HG03342 (cell line): Measurements from ENCODE around the gene ZNF423.

ENCODE experiments used
- ATAC-seq: cut with Tn5 transposase; IDR thresholded peaks from one replicate; pipeline ENCODE4 v1.9.1; 2021; ENCODE audit warnings: mild to moderate bottlenecking, moderate library complexity; ENCODE audit not compliant: unreplicated experiment

The ZNF423 gene

GRCh38 chr16:49608779-49609178, 247.1 kb downstream of the ZNF423 start:
- no peak for ATAC-seq

- ATAC-seq: no peak
These were observed 247.8 kb downstream of the ZNF423 start for GRCh38 chr16:49608098-49608497.

DNA sequence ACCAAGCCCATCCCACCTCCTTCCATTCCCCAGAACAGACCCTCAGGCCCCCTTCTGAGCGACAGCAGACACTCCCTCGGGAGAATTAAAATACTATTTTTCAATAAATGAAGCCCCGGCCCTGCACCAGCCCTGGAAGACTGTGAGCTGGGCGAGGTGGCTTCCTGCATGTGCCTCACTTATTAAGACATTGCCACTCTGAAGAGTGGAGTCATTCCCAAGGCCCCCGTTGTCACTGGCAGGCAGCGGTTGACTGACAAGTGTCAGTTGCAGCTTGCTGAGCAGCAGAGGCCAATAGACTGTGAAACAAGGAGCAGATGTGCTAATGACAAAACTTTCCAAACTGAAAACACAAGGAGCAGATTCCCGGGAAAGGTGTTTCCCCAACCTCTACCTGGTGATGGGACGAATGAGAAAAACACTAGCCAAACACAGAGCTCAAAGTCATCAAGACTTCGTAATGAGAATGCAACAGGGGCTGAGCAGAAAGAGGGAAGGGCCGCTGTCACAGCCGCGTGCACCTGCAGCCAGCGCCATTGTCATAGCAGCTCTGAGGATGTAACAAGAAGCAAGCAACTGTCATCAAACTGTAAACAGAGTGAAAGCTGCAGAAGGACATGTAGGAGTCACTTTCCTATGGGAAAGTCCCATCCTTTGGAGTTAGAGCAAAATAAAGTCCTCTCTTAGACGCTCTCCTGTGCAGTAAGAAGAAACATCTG, 250.2 kb downstream of the ZNF423 start:
- no peak for ATAC-seq

DNA sequence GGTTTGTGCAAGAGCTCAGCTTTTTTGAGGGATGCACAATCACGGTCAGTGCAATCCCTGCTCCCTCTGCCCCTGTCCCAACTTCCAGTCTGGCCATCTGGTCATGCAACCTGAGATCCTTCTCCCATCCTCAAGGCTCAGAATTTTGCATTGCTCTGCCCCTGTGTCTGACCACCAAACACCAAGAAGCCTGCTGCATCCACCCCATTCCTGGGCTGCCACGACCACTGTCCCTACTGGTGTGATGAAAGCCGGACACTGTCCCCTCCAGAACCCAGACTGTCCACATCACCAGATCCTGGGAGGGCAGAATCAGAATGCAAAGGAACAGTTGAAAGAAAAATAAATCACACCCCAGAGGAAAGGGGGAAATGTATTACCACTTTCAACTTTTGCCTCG, 251.3 kb downstream of the ZNF423 start:
- ATAC-seq: no peak

- no peak for ATAC-seq
These were observed 252.0 kb downstream of the ZNF423 start for GRCh38 chr16:49603956-49604355.

- no peak for ATAC-seq
These were observed 253.0 kb downstream of the ZNF423 start for GRCh38 chr16:49602976-49603310.

DNA sequence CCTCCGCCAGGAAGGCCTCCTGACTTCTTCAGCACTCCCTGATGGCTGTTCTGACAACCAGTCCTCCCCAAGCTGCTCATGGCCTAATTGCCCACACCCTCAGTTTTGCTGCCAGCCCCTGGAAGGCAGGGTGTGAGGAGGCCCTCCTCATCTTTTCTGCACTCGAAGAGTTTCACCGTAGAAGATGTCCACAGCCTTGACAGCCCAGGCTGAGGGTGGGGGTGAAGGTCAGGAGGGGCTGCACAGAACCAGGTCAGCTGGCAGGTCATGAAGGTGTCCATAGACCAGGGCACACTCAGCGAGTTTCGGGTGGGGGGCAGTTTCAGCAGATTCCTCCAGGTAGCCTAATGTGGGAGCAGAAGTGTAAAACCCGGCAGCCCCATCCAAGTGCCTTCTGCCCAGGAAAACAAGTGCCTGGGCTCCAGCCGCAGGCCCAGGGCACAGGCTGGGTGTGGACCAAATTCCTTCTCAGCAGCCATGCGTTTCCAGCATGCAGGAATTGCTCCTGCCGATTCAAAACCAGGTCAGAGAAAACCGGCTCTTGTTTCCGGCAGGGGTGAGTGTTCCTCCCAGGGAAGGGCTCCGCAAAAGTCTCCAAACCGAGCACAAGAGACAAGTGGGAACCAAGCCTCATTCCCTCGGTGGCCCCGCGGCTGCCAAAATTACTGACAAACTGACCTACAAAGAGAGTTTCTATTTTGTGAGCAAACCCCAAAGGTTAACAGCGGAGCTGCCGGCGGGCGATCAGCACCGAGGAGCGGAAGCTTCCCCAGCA, 253.5 kb downstream of the ZNF423 start:
- ATAC-seq: no peak

GRCh38 chr16:49601576-49601975, 254.3 kb downstream of the ZNF423 start:
- no peak for ATAC-seq

DNA sequence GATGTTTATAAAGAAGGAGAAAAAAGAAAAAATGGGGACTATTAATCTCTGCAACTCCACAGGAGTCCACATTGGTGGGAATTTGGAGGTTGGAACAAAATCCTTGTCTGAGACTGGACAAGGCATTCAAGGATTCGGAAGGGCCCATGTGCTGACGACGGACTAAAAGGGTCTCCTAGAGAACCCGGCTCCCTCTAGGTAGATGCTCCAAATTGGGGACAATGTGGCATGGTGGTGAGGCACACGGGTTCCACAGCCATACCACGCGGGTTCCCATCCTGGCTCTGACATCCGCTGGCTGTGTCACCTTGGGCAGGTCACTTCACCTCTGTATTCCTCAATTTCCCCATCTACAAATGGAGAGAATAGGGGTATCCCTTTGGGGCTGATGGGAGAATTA, 254.9 kb downstream of the ZNF423 start:
- ATAC-seq: no peak

DNA sequence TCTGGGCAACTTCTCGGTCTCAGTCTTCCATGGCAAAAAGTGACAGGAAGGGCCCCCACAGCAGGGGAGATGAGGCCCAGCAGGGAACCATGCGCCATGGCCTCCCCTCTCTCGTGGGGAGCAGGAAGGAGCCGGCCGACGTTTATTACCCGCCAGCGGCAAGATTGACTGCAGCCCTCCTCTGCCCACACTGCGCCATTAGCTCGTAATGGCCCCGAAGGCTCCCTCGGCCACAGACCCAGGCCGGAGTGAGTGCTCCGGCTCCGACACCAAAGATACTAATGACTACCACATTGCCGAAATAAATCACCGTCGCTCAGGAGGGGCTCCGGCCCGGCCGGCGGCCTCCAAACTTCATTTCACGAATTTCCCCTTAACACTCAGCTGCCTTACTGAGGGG, 255.4 kb downstream of the ZNF423 start:
- no peak for ATAC-seq

DNA sequence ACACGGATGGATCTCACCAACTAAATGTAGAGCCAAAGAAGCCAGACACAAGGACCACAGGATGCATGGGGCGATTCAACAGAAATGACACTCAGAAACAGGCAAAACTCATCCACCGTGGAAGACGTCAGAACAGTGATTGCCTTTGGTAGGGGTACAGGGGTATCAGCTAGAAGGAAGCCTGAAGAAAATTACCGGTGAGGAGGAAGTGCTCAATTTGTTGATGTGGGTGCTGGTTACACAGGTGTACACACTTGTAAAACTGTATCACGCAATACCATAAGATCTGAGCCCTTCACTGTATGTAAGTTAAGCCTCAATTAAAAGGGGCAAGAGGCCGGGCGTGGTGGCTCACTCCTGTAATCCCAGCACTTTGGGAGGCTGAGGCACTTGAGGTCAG, 256.2 kb downstream of the ZNF423 start:
- no peak for ATAC-seq

DNA sequence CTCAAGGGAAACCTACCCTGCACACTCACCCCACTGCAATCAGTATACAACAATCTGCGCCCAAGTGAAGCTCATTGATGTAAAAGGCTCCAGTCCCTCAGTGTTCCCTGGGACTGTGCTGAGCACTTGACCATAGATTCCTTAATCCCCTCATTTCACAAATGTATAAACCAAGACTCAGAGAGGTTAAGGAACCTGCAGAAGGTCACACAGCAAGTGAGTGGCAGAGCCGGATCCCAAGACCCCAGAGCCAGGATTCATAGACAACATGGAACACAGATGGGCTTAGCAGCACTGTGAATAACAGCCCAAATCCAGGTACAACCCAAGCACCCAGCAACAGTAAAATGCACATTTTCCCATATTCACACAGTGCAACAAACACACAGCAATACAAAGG, 256.6 kb downstream of the ZNF423 start:
- ATAC-seq: no peak

GRCh38 chr16:49598383-49599170, 257.3 kb downstream of the ZNF423 start:
- no peak for ATAC-seq

DNA sequence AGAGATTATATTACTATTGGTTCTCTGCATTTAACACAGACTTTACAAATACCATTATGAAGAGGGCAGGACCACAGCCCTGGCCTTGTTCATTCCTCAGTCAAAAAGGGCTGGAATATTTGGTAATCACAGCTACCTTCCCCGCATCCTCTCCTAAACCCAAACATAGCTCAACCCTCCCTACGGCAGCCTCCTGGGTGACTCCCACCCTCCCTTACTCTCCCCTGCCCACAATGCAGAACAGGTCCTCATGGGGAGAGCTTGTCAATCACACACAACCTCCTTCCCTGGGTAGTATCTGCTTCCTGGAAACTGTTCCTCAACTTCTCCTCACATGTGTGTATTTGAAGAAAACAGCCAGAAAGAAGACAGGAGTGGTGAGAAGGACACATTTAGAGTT, 258.1 kb downstream of the ZNF423 start:
- ATAC-seq: no peak

DNA sequence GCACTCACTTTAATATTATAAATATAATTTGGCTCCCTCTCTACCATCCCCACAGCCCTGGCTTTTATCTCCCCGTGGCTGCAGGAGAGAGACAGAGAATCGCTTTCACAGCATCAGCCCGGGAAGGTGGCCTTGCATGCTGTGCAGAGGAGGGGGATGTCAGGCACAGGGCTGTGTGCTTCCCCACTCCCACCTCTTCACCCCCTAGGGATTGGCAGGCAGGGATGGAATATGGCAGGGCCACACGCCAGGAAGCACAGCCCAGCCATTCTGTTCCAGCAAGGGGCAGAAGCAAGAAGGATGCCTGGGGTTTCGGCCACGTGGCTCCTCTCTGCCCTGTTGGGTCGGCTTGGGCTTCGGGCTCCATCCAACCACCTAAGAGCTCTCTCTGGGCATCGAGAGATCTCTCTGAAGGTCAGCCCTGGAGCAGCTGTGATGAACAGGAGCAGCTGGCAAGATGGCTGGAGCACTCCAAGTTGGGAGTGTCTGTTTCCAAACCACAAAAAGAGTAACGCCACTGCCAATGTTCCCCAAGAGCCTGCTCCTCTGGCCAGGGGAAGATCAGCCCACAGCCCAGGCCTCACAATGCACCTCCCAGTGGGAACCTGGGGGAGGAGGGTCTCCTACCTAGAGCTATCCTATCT, 259.1 kb downstream of the ZNF423 start:
- ATAC-seq: no peak

GRCh38 chr16:49596068-49596467, 259.8 kb downstream of the ZNF423 start:
- no peak for ATAC-seq

- ATAC-seq: no peak
These were observed 261.0 kb downstream of the ZNF423 start for GRCh38 chr16:49594685-49595498.

GRCh38 chr16:49594153-49594552, 261.8 kb downstream of the ZNF423 start:
- no peak for ATAC-seq

GRCh38 chr16:49593424-49594040, 262.4 kb downstream of the ZNF423 start:
- no peak for ATAC-seq
